ENCODE results near the gene COPG2. TPM values are rescaled to one million over a fixed set of nuclear protein-coding genes. Genes with fewer than 3 reads are reported as not detected.

Gene COPG2
- total RNA-seq, 1 donor from 2014 or later: 31.2 TPM

GRCh38 chr7:130500910-130501309 lies 167.6 kb downstream of the COPG2 start:
- peaks cover 60% of the 10 kb centered on the region for H3K36me3 Mint-ChIP-seq (ENCODE audit: unreplicated experiment)
- no peak overlapping the region for H3K4me3 Mint-ChIP-seq (ENCODE audit: unreplicated experiment)
- H3K4me1 Mint-ChIP-seq (ENCODE audit: unreplicated experiment): peaks cover 5% of the 10 kb centered on the region
- no peaks in the 10 kb centered on the region for H3K9me3 Mint-ChIP-seq (ENCODE audit: unreplicated experiment)
- TF ChIP-seq CTCF (IDR thresholded peaks at IDR 0.05): no peak
- H3K27me3 Mint-ChIP-seq (ENCODE audit: unreplicated experiment): no peaks in the 10 kb centered on the region
- no peak for DNase-seq (ENCODE audit: extremely low spot score, unreplicated experiment)
- H3K27ac Mint-ChIP-seq (ENCODE audit: unreplicated experiment): no peak overlapping the region

GRCh38 chr7:130500463-130500862 lies 168.1 kb downstream of the COPG2 start:
- H3K4me1 Mint-ChIP-seq (ENCODE audit: unreplicated experiment): peaks cover 8% of the 10 kb centered on the region
- H3K27me3 Mint-ChIP-seq (ENCODE audit: unreplicated experiment): no peaks in the 10 kb centered on the region
- no peaks in the 10 kb centered on the region for H3K9me3 Mint-ChIP-seq (ENCODE audit: unreplicated experiment)
- no peak for DNase-seq (ENCODE audit: extremely low spot score, unreplicated experiment)
- no peak for TF ChIP-seq CTCF (IDR thresholded peaks at IDR 0.05)
- no peak overlapping the region for H3K27ac Mint-ChIP-seq (ENCODE audit: unreplicated experiment)
- peaks cover 60% of the 10 kb centered on the region for H3K36me3 Mint-ChIP-seq (ENCODE audit: unreplicated experiment)
- no peak overlapping the region for H3K4me3 Mint-ChIP-seq (ENCODE audit: unreplicated experiment)

GRCh38 chr7:130494431-130494858 lies 174.1 kb downstream of the COPG2 start:
- peak overlapping the region; percentile 79 for H3K27ac Mint-ChIP-seq (ENCODE audit: unreplicated experiment)
- no peak for DNase-seq (ENCODE audit: extremely low spot score, unreplicated experiment)
- H3K9me3 Mint-ChIP-seq (ENCODE audit: unreplicated experiment): no peaks in the 10 kb centered on the region
- H3K27me3 Mint-ChIP-seq (ENCODE audit: unreplicated experiment): no peaks in the 10 kb centered on the region
- peaks cover 19% of the 10 kb centered on the region for H3K36me3 Mint-ChIP-seq (ENCODE audit: unreplicated experiment)
- H3K4me1 Mint-ChIP-seq (ENCODE audit: unreplicated experiment): peaks cover 40% of the 10 kb centered on the region
- no peak for TF ChIP-seq CTCF (IDR thresholded peaks at IDR 0.05)
- peak overlapping the region; percentile 92 for H3K4me3 Mint-ChIP-seq (ENCODE audit: unreplicated experiment)

- peaks cover 50% of the 10 kb centered on the region for H3K4me1 Mint-ChIP-seq (ENCODE audit: unreplicated experiment)
- no peaks in the 10 kb centered on the region for H3K27me3 Mint-ChIP-seq (ENCODE audit: unreplicated experiment)
- H3K4me3 Mint-ChIP-seq (ENCODE audit: unreplicated experiment): peak overlapping the region; percentile 92
- H3K9me3 Mint-ChIP-seq (ENCODE audit: unreplicated experiment): no peaks in the 10 kb centered on the region
- DNase-seq (ENCODE audit: extremely low spot score, unreplicated experiment): no peak
- peak overlapping the region; percentile 79 for H3K27ac Mint-ChIP-seq (ENCODE audit: unreplicated experiment)
- H3K36me3 Mint-ChIP-seq (ENCODE audit: unreplicated experiment): peaks cover 14% of the 10 kb centered on the region
- no peak for TF ChIP-seq CTCF (IDR thresholded peaks at IDR 0.05)
Measured at GRCh38 chr7:130493275-130493873, 175.2 kb downstream of the COPG2 start.

- Mint-ChIP-seq H3K4me3 (ENCODE audit: unreplicated experiment) (peak overlapping the region; percentile 92), H3K9me3 (ENCODE audit: unreplicated experiment) (no peaks in the 10 kb centered on the region), H3K4me1 (ENCODE audit: unreplicated experiment) (peaks cover 50% of the 10 kb centered on the region), H3K27ac (ENCODE audit: unreplicated experiment) (peak overlapping the region; percentile 79), H3K27me3 (ENCODE audit: unreplicated experiment) (no peaks in the 10 kb centered on the region), H3K36me3 (ENCODE audit: unreplicated experiment) (peaks cover 7% of the 10 kb centered on the region)
- no peak for DNase-seq (ENCODE audit: extremely low spot score, unreplicated experiment)
- no peak for TF ChIP-seq CTCF (IDR thresholded peaks at IDR 0.05)
Measured at GRCh38 chr7:130492523-130493274, 175.8 kb downstream of the COPG2 start.
